Suppressor macrophage treated with lipopolysaccharide for 1 hour (primary cell): ENCODE results near the gene ASAP2.

Source experiments
- DNase-seq, 3 donors: peaks; one replicate each; pipeline ENCODE4 v3.0.0-alpha.2; 2020 to 2022

The ASAP2 gene

DNA sequence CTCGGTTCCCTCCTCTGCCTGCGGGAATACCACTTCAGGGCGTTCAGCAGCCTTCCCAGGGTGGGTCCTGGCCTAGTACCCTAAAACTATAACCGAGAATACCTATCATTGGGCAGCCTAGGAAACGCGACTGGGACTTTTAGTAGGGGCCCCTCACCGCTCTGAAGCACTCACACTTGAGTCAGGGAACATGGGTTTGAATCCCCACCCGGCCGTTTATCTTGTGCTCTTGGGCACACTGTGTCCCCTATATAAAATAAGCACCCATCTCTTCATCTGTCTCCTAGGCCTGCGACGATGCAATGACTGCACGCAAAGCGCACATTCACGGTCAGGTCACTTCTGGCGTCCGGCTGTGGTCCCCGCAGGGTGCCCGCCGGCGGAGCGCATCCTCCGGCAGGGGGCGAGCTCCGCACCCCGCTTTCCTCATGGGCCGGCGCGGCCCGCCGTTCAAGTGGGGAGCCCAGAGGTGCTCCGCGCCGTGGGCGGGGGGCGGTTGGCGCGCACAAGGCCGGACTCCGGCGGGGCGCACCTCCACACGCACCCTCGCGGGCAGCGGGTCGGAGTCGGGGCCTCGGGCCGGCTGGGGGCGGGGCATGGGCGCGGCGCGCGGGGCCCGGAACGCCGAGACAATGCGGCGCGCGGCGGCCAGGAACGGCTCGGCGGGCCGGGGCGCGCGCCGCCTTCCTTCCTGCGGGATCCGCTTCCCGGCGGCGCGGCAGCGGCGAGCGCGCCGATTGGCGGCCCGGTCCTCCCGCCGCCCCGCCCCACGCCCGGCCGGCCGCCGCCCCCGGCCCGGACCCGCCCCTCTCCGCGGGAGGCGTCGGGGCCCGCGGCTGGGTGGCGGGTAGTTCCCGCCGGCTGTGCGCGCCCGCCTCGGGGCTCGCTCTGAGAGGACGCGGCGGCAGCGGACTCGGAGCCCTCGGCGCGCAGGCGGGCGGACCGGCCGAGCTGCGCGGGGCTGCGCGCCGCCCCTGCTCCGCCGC, at the start of gene ASAP2:
ASAP2 (plus strand) TSS at position 850 of the 986 bp plus-strand sequence. CDS start 293 bp downstream, outside the sequence.
- DNase-seq, result peak; percentile 73 to 94 (median 83)

DNA sequence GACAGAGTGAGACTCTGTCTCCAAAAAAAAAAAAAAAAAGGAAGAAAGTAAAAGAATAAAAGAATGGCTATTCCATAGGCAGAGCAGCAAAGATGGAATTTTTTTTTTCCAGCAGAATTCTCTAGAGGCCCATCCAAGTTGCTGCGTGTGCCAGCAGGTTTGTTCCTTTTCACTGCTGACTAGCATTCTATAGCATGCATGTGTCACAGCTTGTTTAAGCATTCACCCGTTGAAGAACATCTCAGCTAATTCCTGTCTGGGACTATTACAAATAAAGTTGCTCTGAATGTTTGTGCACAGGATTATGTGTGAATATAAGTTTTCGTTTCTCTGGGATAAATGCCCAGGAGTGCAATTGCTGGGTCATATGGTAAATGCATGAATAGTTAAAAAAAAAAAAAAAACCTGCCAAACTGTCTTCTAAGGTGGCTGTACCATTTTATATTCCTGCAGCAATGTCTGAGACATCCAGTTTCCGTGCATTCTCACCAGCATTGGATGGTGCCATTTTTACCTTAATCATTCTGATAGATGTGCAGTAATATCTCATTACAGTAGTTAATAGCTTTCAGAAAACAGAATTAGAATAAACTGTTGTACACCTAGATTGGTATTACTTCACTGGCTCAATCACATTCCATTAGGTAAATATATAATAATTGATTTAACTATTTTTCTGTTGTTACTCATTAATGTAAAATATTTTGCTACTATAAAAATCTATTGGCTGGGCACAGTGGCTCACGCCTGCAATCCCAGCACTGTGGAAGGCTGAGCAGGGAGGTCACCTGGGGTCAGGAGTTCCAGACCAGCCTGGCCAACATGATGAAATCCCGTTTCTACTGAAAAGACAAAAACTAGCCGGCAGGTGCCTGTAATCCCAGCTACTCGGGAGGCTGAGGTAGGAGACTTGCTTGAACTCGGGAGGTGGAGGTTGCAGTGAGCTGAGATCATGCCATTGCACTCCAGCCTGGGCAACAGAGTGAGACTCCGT, 47.5 kb upstream of the ASAP2 start:
- no peak for DNase-seq

- no peak for DNase-seq
These were observed 45.9 kb upstream of the ASAP2 start for GRCh38 chr2:9160732-9161131.

- DNase-seq, result no peak
These were observed 43.8 kb upstream of the ASAP2 start for GRCh38 chr2:9162841-9163240.

- no peak for DNase-seq
These were observed 43.1 kb upstream of the ASAP2 start for GRCh38 chr2:9163306-9164111.

DNA sequence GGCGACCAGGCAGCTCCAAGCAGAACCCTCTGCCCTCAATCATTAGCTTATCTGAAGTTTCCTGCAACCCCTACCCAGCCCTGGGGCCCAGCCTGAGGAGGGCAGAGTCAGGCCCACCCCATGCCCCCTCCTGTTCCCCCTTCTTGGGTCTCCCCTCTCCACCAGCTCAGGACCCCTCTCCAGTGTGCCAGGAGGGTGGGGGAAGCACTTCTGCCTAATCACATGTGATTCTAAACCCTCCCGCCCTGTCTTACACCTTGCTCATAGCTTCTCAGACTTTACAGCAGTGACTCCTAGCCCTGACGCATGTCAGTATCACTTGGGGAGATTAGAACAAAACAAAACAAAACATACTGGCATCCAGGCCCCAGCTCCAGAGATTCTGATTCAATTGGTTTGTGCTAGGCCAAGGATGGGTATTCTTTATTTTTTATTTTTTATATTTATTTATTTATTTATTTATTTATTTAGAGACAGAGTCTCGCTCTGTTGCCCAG, 42.5 kb upstream of the ASAP2 start:
- no peak for DNase-seq

GRCh38 chr2:9165625-9166024, 41.0 kb upstream of the ASAP2 start:
- no peak for DNase-seq

- peak; percentile 25 to 51 (median 44) for DNase-seq
These were observed 39.8 kb upstream of the ASAP2 start for GRCh38 chr2:9166579-9167377.

- peak in 2 of 3 donors; percentile 26 to 36 for DNase-seq
These were observed 38.6 kb upstream of the ASAP2 start for GRCh38 chr2:9167718-9168657.

DNA sequence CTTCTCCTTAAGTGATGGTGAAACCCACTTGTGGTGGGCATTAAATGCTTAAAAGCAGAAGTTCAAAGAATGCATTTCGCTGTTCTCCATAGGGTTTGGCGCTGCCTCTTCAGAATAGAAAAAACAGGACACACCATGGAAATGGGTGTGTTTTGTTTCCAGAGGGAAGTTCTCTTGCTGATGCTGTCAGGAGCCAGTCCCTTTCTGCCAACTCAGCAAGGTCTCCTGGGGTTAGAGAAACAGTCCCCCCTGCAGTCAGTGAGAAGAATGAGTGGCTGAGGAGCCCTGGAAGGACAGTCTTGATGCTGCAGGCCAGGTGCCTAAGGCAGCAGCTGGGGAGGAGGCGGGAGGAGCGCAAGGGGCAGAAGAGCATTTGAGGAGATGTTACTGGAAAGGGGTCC, 37.8 kb upstream of the ASAP2 start:
- peak; percentile 59 to 77 (median 60) for DNase-seq

GRCh38 chr2:9169349-9170107, 37.1 kb upstream of the ASAP2 start:
- peak; percentile 74 to 88 (median 81) for DNase-seq

GRCh38 chr2:9170458-9171130, 36.0 kb upstream of the ASAP2 start:
- peak; percentile 64 to 77 (median 74) for DNase-seq

DNA sequence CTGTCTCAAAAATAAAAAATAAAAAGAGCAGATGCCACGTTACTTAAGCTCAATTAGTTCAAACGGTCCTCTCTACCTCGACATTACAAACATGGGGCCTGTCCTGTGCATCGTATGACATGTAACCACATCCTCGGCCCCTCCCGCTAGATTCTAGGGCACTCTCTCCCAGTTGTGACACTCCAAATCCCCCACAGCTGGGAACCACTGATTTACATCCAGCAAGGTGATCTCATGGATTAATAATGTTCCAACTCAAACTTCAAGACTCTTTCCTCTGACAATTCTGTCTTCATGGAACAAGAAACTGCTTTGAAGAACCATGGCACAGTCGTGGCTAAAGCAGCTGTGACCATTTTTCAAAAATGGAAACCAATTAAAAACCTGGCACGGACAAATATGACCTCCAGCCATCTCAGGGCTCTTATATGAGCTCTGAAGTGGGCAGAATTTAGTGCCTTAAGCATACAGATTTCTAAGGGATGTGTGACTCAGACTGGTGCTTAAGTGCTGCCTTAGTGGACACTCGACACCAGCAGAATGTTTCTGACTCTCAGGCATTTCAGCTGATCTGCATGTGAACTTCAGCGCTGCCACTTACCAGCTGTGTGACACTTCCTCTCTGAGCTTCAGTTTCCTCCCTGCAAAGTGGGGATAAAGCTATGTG, 31.7 kb upstream of the ASAP2 start:
- DNase-seq, result peak; percentile 71 to 83 (median 80)

DNA sequence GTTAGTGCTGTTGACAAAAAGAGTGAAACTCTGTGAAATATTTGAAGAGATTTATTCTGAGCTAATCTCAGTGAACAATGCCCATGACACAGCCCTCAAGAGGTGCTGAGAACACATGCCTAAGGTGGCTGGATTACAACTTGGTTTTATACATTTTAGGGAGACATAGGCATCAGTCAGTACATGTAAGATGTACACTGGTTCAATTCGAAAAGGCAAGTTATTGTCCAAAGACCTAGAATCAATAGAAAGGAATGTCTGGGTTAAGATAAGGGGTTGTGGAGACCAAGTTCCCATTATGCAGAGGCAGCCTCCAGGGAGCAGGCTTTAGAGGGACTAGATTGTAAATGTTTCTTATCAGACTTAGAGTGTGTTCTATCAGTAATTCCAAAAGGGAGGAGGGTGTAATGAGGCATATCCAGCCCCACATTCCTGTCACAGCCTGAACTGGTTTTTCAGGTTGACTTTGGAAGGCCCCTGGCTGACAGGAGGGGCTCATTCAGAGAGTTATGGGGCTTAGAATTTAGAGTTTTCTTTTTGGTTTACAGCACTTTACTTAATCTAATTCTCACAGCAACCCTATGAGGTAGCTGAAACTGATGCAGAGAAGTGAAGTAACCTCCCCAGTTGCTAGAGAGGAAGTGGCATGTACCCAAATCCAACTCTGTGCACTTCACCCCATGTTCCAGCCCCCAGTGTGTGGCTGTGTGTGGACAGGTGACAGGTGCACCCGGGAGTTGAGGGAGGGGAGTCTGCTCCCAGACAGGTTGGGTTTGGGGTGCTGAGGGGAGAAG, 28.3 kb upstream of the ASAP2 start:
- DNase-seq, result peak; percentile 33 to 38 (median 36)

- no peak for DNase-seq
These were observed 27.6 kb upstream of the ASAP2 start for GRCh38 chr2:9178904-9179571.

GRCh38 chr2:9179572-9180201, 26.9 kb upstream of the ASAP2 start:
- DNase-seq, result peak; percentile 79 to 85 (median 83)
